ENCODE data around the gene CNGA3.

Gene CNGA3

DNA sequence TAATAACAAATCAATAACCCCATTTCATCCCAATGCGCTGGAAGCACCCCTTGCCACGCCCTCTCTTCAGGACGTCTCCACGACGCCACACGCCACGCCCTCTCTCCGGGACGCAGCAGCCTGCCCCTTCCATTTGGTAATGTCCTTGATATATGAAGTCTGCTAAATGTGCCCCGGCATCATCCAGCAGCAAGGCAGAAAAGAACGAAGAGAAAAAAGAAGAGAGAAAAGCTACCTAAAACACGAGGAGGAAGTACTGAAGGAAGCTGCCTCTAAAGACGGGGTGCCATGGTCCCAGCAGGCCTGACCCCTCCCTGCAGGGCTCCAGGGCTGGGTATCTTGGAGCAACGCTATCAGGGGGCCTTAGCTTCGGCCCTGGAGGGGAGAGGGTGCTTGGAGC is 41.8 kb downstream of the CNGA3 start:
- Histone ChIP-seq H2AFZ (ENCODE audit: low read length) (no peak overlapping the region), H3K9ac (ENCODE audit: low read length) (no peak overlapping the region), H3K9me3 (ENCODE audit: low read length) (no peaks in the 10 kb centered on the region), H3F3A (ENCODE audit: insufficient read depth, low read length) (no peaks in the 10 kb centered on the region), H3K36me3 (ENCODE audit: insufficient read depth, low read length) (no peaks in the 10 kb centered on the region), H3K4me3 (ENCODE audit: low read depth, low read length, poor library complexity, severe bottlenecking) (no peak overlapping the region), H3K79me2 (ENCODE audit: insufficient read depth, low read length) (no peaks in the 10 kb centered on the region), H3K4me2 (ENCODE audit: low read length) (no peak overlapping the region), H3K27me3 (ENCODE audit: insufficient read depth, low read length) (no peaks in the 10 kb centered on the region), H3K9me2 (ENCODE audit: low read depth, low read length) (no peaks in the 10 kb centered on the region), H3K4me1 (ENCODE audit: insufficient read depth, low read length, severe bottlenecking) (no peaks in the 10 kb centered on the region), H4K20me1 (ENCODE audit: insufficient read depth, low read length) (no peaks in the 10 kb centered on the region), H3K27ac (ENCODE audit: low read depth, low read length, poor library complexity, severe bottlenecking) (no peak overlapping the region)
- TF ChIP-seq EZH2 (IDR thresholded peaks at IDR 0.05; ENCODE audit: borderline replicate concordance, low read length), result no peak
- no peak for TF ChIP-seq CTCF (IDR thresholded peaks at IDR 0.05; ENCODE audit: low read length)

DNA sequence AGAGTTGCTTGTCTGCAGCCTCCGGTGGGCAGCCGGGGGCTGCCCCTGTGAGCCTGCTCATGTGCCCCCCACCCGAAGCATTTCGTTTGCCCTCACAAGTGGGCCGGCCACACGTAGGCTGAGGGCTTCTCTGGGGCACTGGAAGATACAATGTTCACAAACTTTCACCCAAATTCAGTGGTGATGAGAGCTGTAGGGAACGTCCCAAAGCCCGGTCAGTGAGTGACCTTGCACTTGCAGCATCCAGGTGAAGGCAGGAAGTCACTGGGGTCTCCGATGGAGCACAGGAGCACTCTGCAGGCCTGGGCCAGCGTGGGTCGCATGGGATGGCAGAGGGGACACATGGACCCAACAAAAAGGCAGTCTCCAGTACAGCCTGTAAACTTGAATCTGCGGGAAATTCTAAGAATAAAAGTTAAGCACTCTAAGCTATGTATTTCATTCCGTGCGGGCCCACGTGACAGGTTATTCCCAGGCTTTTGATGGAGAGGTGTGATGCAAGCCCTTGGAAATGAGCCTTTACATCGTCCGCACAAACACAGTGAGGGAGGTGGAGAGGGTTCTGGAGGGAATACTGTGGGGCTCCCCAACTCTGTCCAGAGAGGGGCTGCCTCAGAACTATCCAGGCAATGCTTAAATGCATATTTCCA is 42.5 kb downstream of the CNGA3 start:
- H3K27me3 ChIP-seq (ENCODE audit: insufficient read depth, low read length), result no peaks in the 10 kb centered on the region

DNA sequence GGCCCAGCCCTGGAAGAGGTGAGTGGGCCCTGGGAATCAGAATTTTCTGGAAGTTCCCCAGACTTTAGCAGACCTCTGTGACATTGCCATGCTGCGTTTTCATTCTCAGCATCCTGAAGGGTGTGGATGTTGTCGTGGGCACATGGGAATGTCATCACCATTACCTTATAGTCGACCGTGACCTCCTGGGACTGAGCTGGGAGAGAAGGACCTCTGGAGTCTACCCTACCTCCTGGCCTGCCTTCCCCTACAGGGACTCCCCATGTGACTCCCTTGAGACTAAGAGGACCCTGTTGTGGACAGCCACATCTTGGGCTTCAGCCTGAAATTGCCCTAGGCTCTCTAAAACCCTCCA is 43.0 kb downstream of the CNGA3 start:
- no peaks in the 10 kb centered on the region for H3K9me2 ChIP-seq (ENCODE audit: low read depth, low read length)
- no peaks in the 10 kb centered on the region for H3K27me3 ChIP-seq (ENCODE audit: insufficient read depth, low read length)
- H3K79me2 ChIP-seq (ENCODE audit: insufficient read depth, low read length), result no peaks in the 10 kb centered on the region
- H3K9me3 ChIP-seq (ENCODE audit: low read length), result no peaks in the 10 kb centered on the region
- no peaks in the 10 kb centered on the region for H3F3A ChIP-seq (ENCODE audit: insufficient read depth, low read length)
- H3K9ac ChIP-seq (ENCODE audit: low read length), result no peak overlapping the region
- no peaks in the 10 kb centered on the region for H4K20me1 ChIP-seq (ENCODE audit: insufficient read depth, low read length)
- no peak overlapping the region for H3K4me3 ChIP-seq (ENCODE audit: low read depth, low read length, poor library complexity, severe bottlenecking)
- no peak overlapping the region for H2AFZ ChIP-seq (ENCODE audit: low read length)
- no peaks in the 10 kb centered on the region for H3K36me3 ChIP-seq (ENCODE audit: insufficient read depth, low read length)
- no peaks in the 10 kb centered on the region for H3K4me1 ChIP-seq (ENCODE audit: insufficient read depth, low read length, severe bottlenecking)
- no peak overlapping the region for H3K4me2 ChIP-seq (ENCODE audit: low read length)
- TF ChIP-seq EZH2 (IDR thresholded peaks at IDR 0.05; ENCODE audit: borderline replicate concordance, low read length) (no peak), CTCF (IDR thresholded peaks at IDR 0.05; ENCODE audit: low read length) (no peak)
- no peak overlapping the region for H3K27ac ChIP-seq (ENCODE audit: low read depth, low read length, poor library complexity, severe bottlenecking)

More for the DNA sequence above, 42.5 kb downstream of the CNGA3 start:
- no peak overlapping the region for H3K9ac ChIP-seq (ENCODE audit: low read length)
- no peaks in the 10 kb centered on the region for H3K9me3 ChIP-seq (ENCODE audit: low read length)
- H3K4me3 ChIP-seq (ENCODE audit: low read depth, low read length, poor library complexity, severe bottlenecking), result no peak overlapping the region
- no peaks in the 10 kb centered on the region for H3K36me3 ChIP-seq (ENCODE audit: insufficient read depth, low read length)
- H3K27ac ChIP-seq (ENCODE audit: low read depth, low read length, poor library complexity, severe bottlenecking), result no peak overlapping the region
- TF ChIP-seq EZH2 (IDR thresholded peaks at IDR 0.05; ENCODE audit: borderline replicate concordance, low read length), result no peak
- TF ChIP-seq CTCF (IDR thresholded peaks at IDR 0.05; ENCODE audit: low read length), result no peak
- H3K9me2 ChIP-seq (ENCODE audit: low read depth, low read length), result no peaks in the 10 kb centered on the region
- H4K20me1 ChIP-seq (ENCODE audit: insufficient read depth, low read length), result no peaks in the 10 kb centered on the region
- H3K4me1 ChIP-seq (ENCODE audit: insufficient read depth, low read length, severe bottlenecking), result no peaks in the 10 kb centered on the region
- H2AFZ ChIP-seq (ENCODE audit: low read length), result no peak overlapping the region
- no peak overlapping the region for H3K4me2 ChIP-seq (ENCODE audit: low read length)
- no peaks in the 10 kb centered on the region for H3F3A ChIP-seq (ENCODE audit: insufficient read depth, low read length)
- no peaks in the 10 kb centered on the region for H3K79me2 ChIP-seq (ENCODE audit: insufficient read depth, low read length)

Measured in OCI-LY1 (cell line).